Measurements from ENCODE around the gene CYP2W1.

DNA sequence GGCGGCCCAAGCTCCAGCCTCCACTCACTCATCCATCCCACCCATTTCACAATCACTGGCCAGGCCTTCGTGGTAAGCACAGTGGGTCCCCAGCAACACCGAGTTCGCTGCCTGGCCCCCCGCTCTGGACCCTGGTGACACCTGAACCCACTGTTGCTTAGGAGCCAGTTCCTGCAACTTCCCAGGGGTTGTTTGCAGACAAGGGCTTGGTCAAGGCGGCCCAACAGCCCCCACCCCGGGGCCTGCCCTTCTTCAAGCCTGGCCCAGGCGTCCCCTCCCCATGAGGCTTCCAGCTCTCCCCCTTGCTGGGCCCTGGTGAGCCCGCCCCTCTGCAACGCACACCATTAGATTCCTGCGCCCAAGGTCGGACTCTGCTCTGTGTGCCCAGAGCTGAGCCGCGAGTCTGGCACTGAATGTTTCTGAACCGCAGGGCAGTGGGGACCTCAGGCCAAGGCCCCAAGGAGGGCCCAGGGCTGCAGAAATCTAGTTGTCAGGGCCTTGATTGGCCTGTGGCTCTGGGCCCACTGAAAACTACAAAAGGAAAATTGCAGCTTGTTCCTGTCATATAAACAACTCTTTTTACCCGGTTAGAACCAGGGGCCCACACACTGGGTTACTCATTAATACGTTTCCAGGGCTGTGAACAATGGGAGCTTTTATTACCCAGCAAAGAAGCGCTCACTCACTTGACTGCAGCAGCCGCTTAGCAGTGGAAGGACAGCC is 5.5 kb upstream of the CYP2W1 start:
- no peak for TF ChIP-seq EZH2phosphoT487 (IDR thresholded peaks at IDR 0.05; ENCODE audit: insufficient read depth, low read depth)
- no peak for TF ChIP-seq EZH2 (IDR thresholded peaks at IDR 0.05; ENCODE audit: insufficient read depth, poor library complexity, severe bottlenecking)

Data from GM23248 (cell line).